ENCODE measurements around the gene SNAPC3. TPM values are rescaled to one million over a fixed set of nuclear protein-coding genes. Genes with fewer than 3 reads are reported as not detected.
"Not testable (repeated sequence)": the region's sequence is repeated elsewhere in the genome, so short reads cannot be mapped to it uniquely, and the experiment has no call there.

SNAPC3 gene
- total RNA-seq, 1 experiment from 2014 or later, result 11.5 TPM

DNA sequence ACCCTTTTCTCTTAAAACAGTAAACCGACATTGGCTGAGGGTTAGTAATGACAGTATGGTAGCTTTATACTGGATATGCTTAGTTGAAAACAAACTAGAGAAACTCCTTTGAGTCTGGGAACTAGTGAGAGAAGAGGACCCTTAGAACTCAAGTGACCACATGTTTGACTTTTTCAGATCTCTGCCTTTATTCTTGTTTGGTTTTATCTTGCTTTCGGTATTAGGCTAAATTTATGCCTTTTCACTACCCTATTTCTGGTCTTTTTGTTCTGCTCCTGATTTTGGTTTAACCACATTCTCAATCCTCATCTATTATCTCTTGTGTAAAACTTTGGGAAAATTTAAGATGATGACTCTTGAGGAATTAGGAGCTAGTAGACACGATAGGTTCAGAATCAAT, 11.0 kb downstream of the SNAPC3 start:
- ChIA-PET POLR2A (no interaction called here), CTCF (no interaction called here)
- Histone ChIP-seq H3K4me3 (ENCODE audit: low read depth in 2 of 2, low read length in 2 of 2) (no peak overlapping the region), H3K36me3 (ENCODE audit: control insufficient read depth, insufficient read depth, low read length) (no peaks in the 10 kb centered on the region; the same call in 1 of the 2 replicates), H3K27me3 (ENCODE audit: control insufficient read depth, insufficient read depth, low read length) (no peaks in the 10 kb centered on the region), H3K9me3 (ENCODE audit: control insufficient read depth, insufficient read depth, low read depth, low read length) (no peaks in the 10 kb centered on the region), H3K27ac (ENCODE audit: low read length) (no peak overlapping the region), H3K4me1 (ENCODE audit: control insufficient read depth, insufficient read depth, low read length) (no peaks in the 10 kb centered on the region)
- in situ Hi-C loops (cut with HindIII; ENCODE audit: low pct_unique_long_range_greater_than_20kb, low sequenced_read_pairs) (no loop called here), intact Hi-C loops (cut with micrococcal nuclease; ENCODE audit: unreplicated experiment) (no loop called here)
- no peak for TF ChIP-seq POLR2AphosphoS5 (IDR thresholded peaks at IDR 0.05; ENCODE audit: low read depth, low read length)
- TF ChIP-seq, protein P1, sequence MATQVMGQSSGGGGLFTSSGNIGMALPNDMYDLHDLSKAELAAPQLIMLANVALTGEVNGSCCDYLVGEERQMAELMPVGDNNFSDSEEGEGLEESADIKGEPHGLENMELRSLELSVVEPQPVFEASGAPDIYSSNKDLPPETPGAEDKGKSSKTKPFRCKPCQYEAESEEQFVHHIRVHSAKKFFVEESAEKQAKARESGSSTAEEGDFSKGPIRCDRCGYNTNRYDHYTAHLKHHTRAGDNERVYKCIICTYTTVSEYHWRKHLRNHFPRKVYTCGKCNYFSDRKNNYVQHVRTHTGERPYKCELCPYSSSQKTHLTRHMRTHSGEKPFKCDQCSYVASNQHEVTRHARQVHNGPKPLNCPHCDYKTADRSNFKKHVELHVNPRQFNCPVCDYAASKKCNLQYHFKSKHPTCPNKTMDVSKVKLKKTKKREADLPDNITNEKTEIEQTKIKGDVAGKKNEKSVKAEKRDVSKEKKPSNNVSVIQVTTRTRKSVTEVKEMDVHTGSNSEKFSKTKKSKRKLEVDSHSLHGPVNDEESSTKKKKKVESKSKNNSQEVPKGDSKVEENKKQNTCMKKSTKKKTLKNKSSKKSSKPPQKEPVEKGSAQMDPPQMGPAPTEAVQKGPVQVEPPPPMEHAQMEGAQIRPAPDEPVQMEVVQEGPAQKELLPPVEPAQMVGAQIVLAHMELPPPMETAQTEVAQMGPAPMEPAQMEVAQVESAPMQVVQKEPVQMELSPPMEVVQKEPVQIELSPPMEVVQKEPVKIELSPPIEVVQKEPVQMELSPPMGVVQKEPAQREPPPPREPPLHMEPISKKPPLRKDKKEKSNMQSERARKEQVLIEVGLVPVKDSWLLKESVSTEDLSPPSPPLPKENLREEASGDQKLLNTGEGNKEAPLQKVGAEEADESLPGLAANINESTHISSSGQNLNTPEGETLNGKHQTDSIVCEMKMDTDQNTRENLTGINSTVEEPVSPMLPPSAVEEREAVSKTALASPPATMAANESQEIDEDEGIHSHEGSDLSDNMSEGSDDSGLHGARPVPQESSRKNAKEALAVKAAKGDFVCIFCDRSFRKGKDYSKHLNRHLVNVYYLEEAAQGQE (IDR thresholded peaks at IDR 0.05; ENCODE audit: insufficient read depth in 1 of 2, low read depth in 2 of 2, low read length in 1 of 2), result no peak
- no peak for TF ChIP-seq SIN3A (IDR thresholded peaks at IDR 0.05; ENCODE audit: borderline replicate concordance, insufficient read depth, low read depth, low read length)
- TF ChIP-seq, protein P2, sequence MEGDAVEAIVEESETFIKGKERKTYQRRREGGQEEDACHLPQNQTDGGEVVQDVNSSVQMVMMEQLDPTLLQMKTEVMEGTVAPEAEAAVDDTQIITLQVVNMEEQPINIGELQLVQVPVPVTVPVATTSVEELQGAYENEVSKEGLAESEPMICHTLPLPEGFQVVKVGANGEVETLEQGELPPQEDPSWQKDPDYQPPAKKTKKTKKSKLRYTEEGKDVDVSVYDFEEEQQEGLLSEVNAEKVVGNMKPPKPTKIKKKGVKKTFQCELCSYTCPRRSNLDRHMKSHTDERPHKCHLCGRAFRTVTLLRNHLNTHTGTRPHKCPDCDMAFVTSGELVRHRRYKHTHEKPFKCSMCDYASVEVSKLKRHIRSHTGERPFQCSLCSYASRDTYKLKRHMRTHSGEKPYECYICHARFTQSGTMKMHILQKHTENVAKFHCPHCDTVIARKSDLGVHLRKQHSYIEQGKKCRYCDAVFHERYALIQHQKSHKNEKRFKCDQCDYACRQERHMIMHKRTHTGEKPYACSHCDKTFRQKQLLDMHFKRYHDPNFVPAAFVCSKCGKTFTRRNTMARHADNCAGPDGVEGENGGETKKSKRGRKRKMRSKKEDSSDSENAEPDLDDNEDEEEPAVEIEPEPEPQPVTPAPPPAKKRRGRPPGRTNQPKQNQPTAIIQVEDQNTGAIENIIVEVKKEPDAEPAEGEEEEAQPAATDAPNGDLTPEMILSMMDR (IDR thresholded peaks at IDR 0.05), result no peak
- TF ChIP-seq TCF7L2 (IDR thresholded peaks at IDR 0.05; ENCODE audit: low read depth, low read length), result no peak
- DNase-seq (ENCODE audit: low read depth, low spot score) (no peak), ATAC-seq (no peak)
- no TSS peak for BruUV-seq (replicated peaks)

DNA sequence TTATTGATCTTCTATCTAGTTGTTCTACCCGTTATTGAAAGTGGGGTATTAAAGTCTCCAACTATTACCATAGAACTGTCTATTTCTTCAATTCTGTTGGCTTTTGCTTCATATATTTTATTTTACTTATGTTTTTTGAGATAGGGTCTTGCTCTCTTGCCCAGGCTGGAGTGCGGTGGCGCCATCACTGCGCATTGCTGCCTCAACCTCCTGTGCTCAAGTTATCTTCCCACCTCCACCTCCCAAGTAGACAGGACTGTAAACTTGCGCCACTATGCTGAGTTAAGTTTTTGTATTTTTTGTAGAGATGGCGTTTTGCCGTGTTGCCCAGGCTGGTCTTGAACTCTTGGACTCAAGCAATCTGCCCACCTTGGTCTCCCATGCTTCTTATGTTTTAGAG, 16.2 kb downstream of the SNAPC3 start:
- Histone ChIP-seq H3K9me3 (ENCODE audit: control insufficient read depth, insufficient read depth, low read depth, low read length) (no peaks in the 10 kb centered on the region), H3K27me3 (ENCODE audit: control insufficient read depth, insufficient read depth, low read length) (no peaks in the 10 kb centered on the region), H3K4me3 (ENCODE audit: low read depth in 2 of 2, low read length in 2 of 2) (no peak overlapping the region), H3K27ac (ENCODE audit: low read length) (no peak overlapping the region), H3K36me3 (ENCODE audit: control insufficient read depth, insufficient read depth, low read length) (no peaks in the 10 kb centered on the region; the same call in 1 of the 2 replicates), H3K4me1 (ENCODE audit: control insufficient read depth, insufficient read depth, low read length) (no peaks in the 10 kb centered on the region)
- intact Hi-C loops (cut with micrococcal nuclease; ENCODE audit: unreplicated experiment) (no loop called here), in situ Hi-C loops (cut with HindIII; ENCODE audit: low pct_unique_long_range_greater_than_20kb, low sequenced_read_pairs) (no loop called here)
- ChIA-PET POLR2A (no interaction called here), CTCF (no interaction called here)
- ATAC-seq, result no peak
- BruUV-seq (replicated peaks), result no TSS peak
- no peak for TF ChIP-seq TCF7L2 (IDR thresholded peaks at IDR 0.05; ENCODE audit: low read depth, low read length)
- TF ChIP-seq, protein P2 (IDR thresholded peaks at IDR 0.05), result no peak
- DNase-seq (ENCODE audit: low read depth, low spot score), result no peak

DNA sequence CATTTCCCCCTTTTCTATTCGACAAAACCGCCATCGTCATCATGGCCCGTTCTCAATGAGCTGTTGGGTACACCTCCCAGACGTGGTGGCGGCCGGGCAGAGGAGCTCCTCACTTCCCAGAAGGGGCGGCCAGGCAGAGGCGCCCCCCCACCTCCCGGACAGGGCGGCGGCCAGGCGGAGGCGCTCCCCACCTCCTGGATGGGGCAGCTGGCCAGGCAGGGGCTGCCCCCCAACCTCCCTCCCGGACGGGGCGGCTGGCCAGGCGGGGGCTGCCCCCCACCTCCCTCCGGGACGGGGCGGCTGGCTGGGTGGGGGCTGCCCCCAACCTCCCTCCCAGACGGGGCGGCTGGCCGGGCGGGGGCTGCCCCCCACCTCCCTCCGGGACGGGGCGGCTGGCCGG, 19.2 kb downstream of the SNAPC3 start:
- H3K27ac ChIP-seq (ENCODE audit: low read length); in situ Hi-C loops (cut with HindIII; ENCODE audit: low pct_unique_long_range_greater_than_20kb, low sequenced_read_pairs); H3K27me3 ChIP-seq (ENCODE audit: control insufficient read depth, insufficient read depth, low read length); H3K9me3 ChIP-seq (ENCODE audit: control insufficient read depth, insufficient read depth, low read depth, low read length); H3K4me3 ChIP-seq (ENCODE audit: low read depth in 2 of 2, low read length in 2 of 2); ATAC-seq; POLR2A ChIA-PET; H3K4me1 ChIP-seq (ENCODE audit: control insufficient read depth, insufficient read depth, low read length); CTCF ChIA-PET; DNase-seq (ENCODE audit: low read depth, low spot score); intact Hi-C loops (cut with micrococcal nuclease; ENCODE audit: unreplicated experiment); H3K36me3 ChIP-seq (ENCODE audit: control insufficient read depth, insufficient read depth, low read length); BruUV-seq (replicated peaks): not testable (repeated sequence)

DNA sequence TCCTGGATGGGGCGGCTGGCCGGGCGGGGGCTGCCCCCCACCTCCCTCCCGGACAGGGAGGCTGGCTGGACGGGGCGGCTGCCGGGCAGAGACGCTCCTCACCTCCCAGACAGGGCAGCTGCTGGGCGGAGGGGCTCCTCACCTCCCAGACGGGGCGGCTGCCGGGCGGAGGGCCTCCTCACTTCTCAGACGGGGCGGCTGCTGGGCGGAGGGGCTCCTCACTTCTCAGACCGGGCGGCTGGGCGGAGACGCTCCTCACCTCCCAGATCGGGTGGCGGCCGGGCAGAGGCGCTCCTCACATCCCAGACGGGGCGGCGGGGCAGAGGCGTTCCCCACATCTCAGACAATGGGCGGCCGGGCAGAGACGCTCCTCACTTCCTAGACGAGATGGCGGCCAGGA, 19.6 kb downstream of the SNAPC3 start:
- H3K9me3 ChIP-seq (ENCODE audit: control insufficient read depth, insufficient read depth, low read depth, low read length); intact Hi-C loops (cut with micrococcal nuclease; ENCODE audit: unreplicated experiment); H3K36me3 ChIP-seq (ENCODE audit: control insufficient read depth, insufficient read depth, low read length); in situ Hi-C loops (cut with HindIII; ENCODE audit: low pct_unique_long_range_greater_than_20kb, low sequenced_read_pairs); H3K27ac ChIP-seq (ENCODE audit: low read length); H3K4me1 ChIP-seq (ENCODE audit: control insufficient read depth, insufficient read depth, low read length); DNase-seq (ENCODE audit: low read depth, low spot score); POLR2A ChIA-PET; ATAC-seq; BruUV-seq (replicated peaks); CTCF ChIA-PET; H3K27me3 ChIP-seq (ENCODE audit: control insufficient read depth, insufficient read depth, low read length); H3K4me3 ChIP-seq (ENCODE audit: low read depth in 2 of 2, low read length in 2 of 2): not testable (repeated sequence)

Measured in Panc1 (cell line).